ENCODE measurements around the gene CDH23. TPM values are rescaled to one million over a fixed set of nuclear protein-coding genes. Genes with fewer than 3 reads are reported as not detected.

Gene CDH23
- total and polyA plus RNA-seq, 2 donors (not counting 1 experiment from before 2014, with no cell fraction given) = 0.37 to 0.89 TPM

- H3K9me3 Mint-ChIP-seq (ENCODE audit: insufficient read depth) = peaks cover 2% of the 10 kb centered on the region
- no peak overlapping the region for H3K27ac ChIP-seq (ENCODE audit: low read length in 2 of 2)
- peaks cover 4 to 6% of the 10 kb centered on the region in 2 experiments for H3K36me3 ChIP-seq (replicated peaks in 1 of 2; ENCODE audit: control extremely low read depth in 1 of 2, control insufficient read depth in 1 of 2, extremely low read depth in 1 of 2, insufficient read depth in 2 of 2, low read length in 1 of 2)
- H3K4me1 Mint-ChIP-seq = peaks cover 80% of the 10 kb centered on the region
- H2AFZ ChIP-seq (ENCODE audit: insufficient read depth, low read depth, low read length, poor library complexity, severe bottlenecking) = no peak overlapping the region
- no peaks in the 10 kb centered on the region for H3K27me3 ChIP-seq (replicated peaks in 1 of 4; ENCODE audit: control extremely low read depth in 1 of 4, control insufficient read depth in 3 of 4, insufficient read depth in 4 of 4, low read length in 3 of 4)
- 100% methylated on average over 1 of the region's 2 CpGs for WGBS (ENCODE audit: insufficient coverage)
- TF ChIP-seq EZH2 (IDR thresholded peaks at IDR 0.05; ENCODE audit: borderline replicate concordance, insufficient read depth, low read depth, low read length, poor library complexity, severe bottlenecking) (no peak), CTCF (IDR thresholded peaks at IDR 0.05) (no peak)
- no peak overlapping the region for H3K4me3 Mint-ChIP-seq
- ChIA-PET CTCF (interaction anchor here (1.1 to 11.5 kb wide), 2 partner anchors 50 to 52 kb away, joined by 3 to 236 read pairs; no protein-coding TSS in a partner anchor), POLR2A (no interaction called here)
- no peaks in the 10 kb centered on the region for H3K9me3 ChIP-seq (ENCODE audit: control extremely low read depth in 1 of 3, control insufficient read depth in 2 of 3, insufficient read depth in 1 of 3, low read length in 2 of 3)
- no peaks in the 10 kb centered on the region for H3K27me3 Mint-ChIP-seq
- H4K20me1 ChIP-seq (ENCODE audit: control insufficient read depth, insufficient read depth, low read length, poor library complexity, severe bottlenecking) = peaks cover 54% of the 10 kb centered on the region
- no peak overlapping the region for H3K4me2 ChIP-seq (replicated peaks; ENCODE audit: low read depth, low read length, poor library complexity, severe bottlenecking)
- H3K27ac Mint-ChIP-seq = no peak overlapping the region
- no peak overlapping the region for H3K4me3 ChIP-seq (ENCODE audit: control extremely low read depth in 1 of 5, extremely low read depth in 1 of 5, insufficient read depth in 1 of 5, low read depth in 2 of 5, low read length in 4 of 5)
- intact Hi-C loops (cut with micrococcal nuclease) = no loop called here
- H3K79me2 ChIP-seq (ENCODE audit: control insufficient read depth, insufficient read depth, low read length) = peaks cover 92% of the 10 kb centered on the region
- no peak overlapping the region for H3K9ac ChIP-seq (ENCODE audit: low read length)
- H3K4me1 ChIP-seq (ENCODE audit: control insufficient read depth in 2 of 2, insufficient read depth in 2 of 2, low read length in 2 of 2) = peaks cover 35 to 66% of the 10 kb centered on the region in 2 donors
- ATAC-seq (ENCODE audit: low read depth) (no peak), DNase-seq (no peak)
These were observed 447.4 kb downstream of the CDH23 start for GRCh38 chr10:71844084-71844483.

- Histone ChIP-seq H3K4me3 (ENCODE audit: control extremely low read depth in 1 of 5, extremely low read depth in 1 of 5, insufficient read depth in 1 of 5, low read depth in 2 of 5, low read length in 4 of 5) (no peak overlapping the region), H4K20me1 (ENCODE audit: control insufficient read depth, insufficient read depth, low read length, poor library complexity, severe bottlenecking) (peaks cover 60% of the 10 kb centered on the region), H3K9ac (ENCODE audit: low read length) (no peak overlapping the region), H2AFZ (ENCODE audit: insufficient read depth, low read depth, low read length, poor library complexity, severe bottlenecking) (no peak overlapping the region), H3K79me2 (ENCODE audit: control insufficient read depth, insufficient read depth, low read length) (peaks cover 93% of the 10 kb centered on the region), H3K27me3 (replicated peaks in 1 of 4; ENCODE audit: control extremely low read depth in 1 of 4, control insufficient read depth in 3 of 4, insufficient read depth in 4 of 4, low read length in 3 of 4) (no peaks in the 10 kb centered on the region), H3K27ac (ENCODE audit: low read length in 2 of 2) (no peak overlapping the region), H3K4me1 (ENCODE audit: control insufficient read depth in 2 of 2, insufficient read depth in 2 of 2, low read length in 2 of 2) (peaks cover 41 to 65% of the 10 kb centered on the region in 2 donors), H3K36me3 (replicated peaks in 1 of 2; ENCODE audit: control extremely low read depth in 1 of 2, control insufficient read depth in 1 of 2, extremely low read depth in 1 of 2, insufficient read depth in 2 of 2, low read length in 1 of 2) (peaks cover 4 to 6% of the 10 kb centered on the region in 2 experiments), H3K4me2 (replicated peaks; ENCODE audit: low read depth, low read length, poor library complexity, severe bottlenecking) (no peak overlapping the region), H3K9me3 (ENCODE audit: control extremely low read depth in 1 of 3, control insufficient read depth in 2 of 3, insufficient read depth in 1 of 3, low read length in 2 of 3) (no peaks in the 10 kb centered on the region)
- ChIA-PET CTCF (interaction anchor here (1.1 to 1.3 kb wide), 2 partner anchors 50 to 52 kb away, joined by 3 to 4 read pairs; no protein-coding TSS in a partner anchor), POLR2A (interaction anchor here (1.1 kb wide), 1 partner anchor 45 kb away, joined by 6 read pairs; no protein-coding TSS in a partner anchor)
- H3K9me3 Mint-ChIP-seq (ENCODE audit: insufficient read depth) = peaks cover 2% of the 10 kb centered on the region
- no peaks in the 10 kb centered on the region for H3K27me3 Mint-ChIP-seq
- no peak for DNase-seq
- no peak overlapping the region for H3K4me3 Mint-ChIP-seq
- intact Hi-C loops (cut with micrococcal nuclease) = no loop called here
- peaks cover 83% of the 10 kb centered on the region for H3K4me1 Mint-ChIP-seq
- H3K27ac Mint-ChIP-seq = no peak overlapping the region
- TF ChIP-seq CTCF (IDR thresholded peaks at IDR 0.05) (no peak), EZH2 (IDR thresholded peaks at IDR 0.05; ENCODE audit: borderline replicate concordance, insufficient read depth, low read depth, low read length, poor library complexity, severe bottlenecking) (no peak)
- ATAC-seq (ENCODE audit: low read depth) = no peak
- WGBS (ENCODE audit: insufficient coverage) = no CpG with 5 or more reads among the region's 2 CpGs
These were observed 448.0 kb downstream of the CDH23 start for GRCh38 chr10:71844695-71845094.
